ENCODE measurements around the gene LYRM2.

Gene LYRM2

GRCh38 chr6:89638320-89639195 is at the start of gene LYRM2:
Gene LYRM2 (minus strand): TSS chr6:89638747. CDS start chr6:89638716, 31 bp downstream.
- DNase-seq (ENCODE audit: low spot score), result peak; percentile 92

GRCh38 chr6:89688328-89688727 is 49.8 kb upstream of the LYRM2 start:
- no peak for DNase-seq (ENCODE audit: low spot score)

GRCh38 chr6:89685311-89685710 is 46.8 kb upstream of the LYRM2 start:
- no peak for DNase-seq (ENCODE audit: low spot score)

GRCh38 chr6:89682991-89683390 is 44.4 kb upstream of the LYRM2 start:
- no peak for DNase-seq (ENCODE audit: low spot score)

- no peak for DNase-seq (ENCODE audit: low spot score)
These were observed 43.5 kb upstream of the LYRM2 start for GRCh38 chr6:89681983-89682564.

DNA sequence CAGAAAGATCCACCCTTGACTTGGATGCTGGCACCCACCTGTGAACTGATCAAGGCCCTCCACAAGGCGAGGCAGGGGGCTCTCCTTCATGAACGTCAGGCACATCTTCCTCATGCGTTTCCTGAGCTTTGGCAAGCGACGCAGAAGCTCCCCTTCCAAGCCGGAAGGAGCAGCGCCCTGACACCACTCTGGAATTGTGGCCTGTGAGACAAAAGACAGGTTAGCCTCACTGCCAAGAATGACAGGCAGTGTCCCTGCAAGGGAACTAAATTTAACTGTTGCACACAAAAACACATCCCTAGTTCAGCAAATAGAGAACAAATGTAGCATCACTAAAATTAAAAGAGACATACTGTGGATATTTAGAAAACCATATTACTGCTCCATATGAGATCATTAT is 42.0 kb upstream of the LYRM2 start:
- DNase-seq (ENCODE audit: low spot score), result no peak

GRCh38 chr6:89680150-89680549 is 41.6 kb upstream of the LYRM2 start:
- no peak for DNase-seq (ENCODE audit: low spot score)

- DNase-seq (ENCODE audit: low spot score), result peak; percentile 53
These were observed 40.9 kb upstream of the LYRM2 start for GRCh38 chr6:89679215-89680120.

GRCh38 chr6:89678531-89678930 is 40.0 kb upstream of the LYRM2 start:
- no peak for DNase-seq (ENCODE audit: low spot score)

- DNase-seq (ENCODE audit: low spot score), result no peak
These were observed 37.6 kb upstream of the LYRM2 start for GRCh38 chr6:89675949-89676748.

- no peak for DNase-seq (ENCODE audit: low spot score)
These were observed 32.5 kb upstream of the LYRM2 start for GRCh38 chr6:89670935-89671565.

DNA sequence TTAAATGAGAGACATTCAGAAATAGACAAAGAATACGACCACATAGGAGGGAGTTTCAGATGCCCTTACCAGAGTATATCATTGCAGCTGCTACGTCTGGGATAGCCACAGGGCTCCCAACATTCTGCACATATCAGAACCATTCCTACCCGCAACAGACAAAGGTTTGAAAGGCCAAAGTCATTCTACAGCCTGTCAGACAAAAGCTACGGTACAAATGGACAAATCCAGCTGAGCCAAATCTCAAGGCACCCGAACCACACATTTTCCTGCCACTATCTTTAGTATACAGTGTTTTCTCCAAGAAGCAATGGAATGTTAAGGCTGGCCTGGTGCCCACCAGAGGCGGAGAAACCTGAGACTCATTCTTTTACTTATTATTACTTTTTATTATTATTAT is 30.5 kb upstream of the LYRM2 start:
- no peak for DNase-seq (ENCODE audit: low spot score)

GRCh38 chr6:89667872-89668556 is 29.5 kb upstream of the LYRM2 start:
- no peak for DNase-seq (ENCODE audit: low spot score)

DNA sequence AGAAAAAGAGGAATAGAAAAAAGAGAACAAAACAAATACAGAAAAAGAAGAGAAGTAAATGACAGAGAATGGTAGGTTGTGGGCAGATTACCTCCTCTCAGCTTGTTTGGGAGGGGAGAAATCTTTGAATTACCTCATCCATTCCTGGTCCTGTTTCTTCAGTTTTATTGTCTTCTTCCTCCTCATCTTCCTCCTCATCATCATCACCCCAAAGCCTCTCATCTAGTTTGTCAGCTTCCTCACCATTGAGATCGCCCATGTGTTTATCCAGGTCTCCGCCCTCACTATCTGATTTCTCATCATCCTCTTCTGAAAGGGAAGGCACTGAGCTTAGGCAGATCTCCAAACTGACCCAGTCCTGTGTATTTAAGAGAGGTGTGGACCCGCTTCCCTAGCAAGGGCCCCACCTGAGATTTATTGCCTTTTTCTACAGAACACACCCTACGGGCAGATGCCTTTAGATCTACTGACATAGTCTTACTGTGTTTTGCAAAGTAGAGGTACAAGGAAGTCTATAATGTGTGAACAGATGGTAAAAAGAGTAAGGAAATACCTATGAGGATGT is 24.2 kb upstream of the LYRM2 start:
- DNase-seq (ENCODE audit: low spot score), result no peak

GRCh38 chr6:89661559-89661958 is 23.0 kb upstream of the LYRM2 start:
- DNase-seq (ENCODE audit: low spot score), result no peak

GRCh38 chr6:89660981-89661380 is 22.4 kb upstream of the LYRM2 start:
- no peak for DNase-seq (ENCODE audit: low spot score)

GRCh38 chr6:89657445-89658158 is 19.1 kb upstream of the LYRM2 start:
- DNase-seq (ENCODE audit: low spot score), result no peak

DNA sequence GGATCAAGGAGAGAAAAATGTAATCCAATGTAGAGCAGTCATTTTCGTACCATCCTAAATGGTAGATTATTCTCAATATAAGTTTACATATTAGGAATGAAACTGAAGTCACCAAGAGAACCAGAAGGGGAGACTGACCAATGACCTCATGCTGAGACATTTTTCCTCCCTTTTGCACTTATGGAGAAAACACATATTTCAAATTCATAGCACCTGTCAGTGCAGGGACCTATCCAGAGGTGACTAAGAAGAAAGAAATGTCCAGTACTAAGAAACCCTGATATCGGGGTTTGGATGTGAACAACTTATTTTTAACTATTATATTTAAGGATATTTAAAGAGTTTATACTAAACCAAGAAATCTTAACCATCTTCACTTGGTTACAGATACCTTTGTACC is 16.6 kb upstream of the LYRM2 start:
- no peak for DNase-seq (ENCODE audit: low spot score)

- DNase-seq (ENCODE audit: low spot score), result no peak
These were observed 12.0 kb upstream of the LYRM2 start for GRCh38 chr6:89650579-89650978.

DNA sequence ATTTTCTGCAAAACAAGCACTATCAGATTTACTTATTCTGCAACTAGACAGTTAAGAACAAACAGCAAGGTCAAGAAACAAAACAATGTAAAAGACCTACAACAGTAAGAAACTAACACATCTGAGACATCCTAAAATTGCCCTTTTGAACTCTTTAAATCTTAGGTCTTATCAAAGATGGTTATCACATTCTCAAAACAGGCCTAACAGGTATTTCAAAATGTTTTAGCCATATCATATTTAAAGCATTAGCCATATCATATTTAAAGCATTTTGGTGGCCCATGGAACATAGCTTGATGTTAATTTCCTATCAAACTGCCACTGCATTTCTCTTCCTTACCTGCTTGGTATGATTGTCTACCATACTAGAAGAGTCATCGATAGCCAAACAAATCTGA is 11.1 kb upstream of the LYRM2 start:
- DNase-seq (ENCODE audit: low spot score), result no peak

Data from putamen (tissue), 1 donor.